ENCODE data around the gene SIRT5.

DNA sequence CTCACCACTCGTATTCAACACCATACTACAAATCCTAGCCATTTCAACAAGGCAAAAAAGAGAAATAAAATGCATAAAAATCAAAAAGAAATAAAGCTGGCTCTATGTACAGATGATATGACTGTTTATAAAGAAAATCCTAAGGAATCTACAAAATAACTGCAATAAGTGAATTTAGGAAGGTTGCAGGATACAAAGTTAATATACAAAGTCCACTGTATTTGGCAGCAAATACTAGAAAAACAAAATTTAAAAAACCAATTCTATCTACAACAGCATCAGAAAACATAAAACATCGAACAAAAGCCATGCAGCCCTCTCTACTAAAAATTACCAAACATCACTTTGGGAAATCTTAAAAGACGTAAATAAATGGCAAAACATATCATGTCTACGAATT lies 89.6 kb downstream of the SIRT5 start:
- TF ChIP-seq, protein P1, sequence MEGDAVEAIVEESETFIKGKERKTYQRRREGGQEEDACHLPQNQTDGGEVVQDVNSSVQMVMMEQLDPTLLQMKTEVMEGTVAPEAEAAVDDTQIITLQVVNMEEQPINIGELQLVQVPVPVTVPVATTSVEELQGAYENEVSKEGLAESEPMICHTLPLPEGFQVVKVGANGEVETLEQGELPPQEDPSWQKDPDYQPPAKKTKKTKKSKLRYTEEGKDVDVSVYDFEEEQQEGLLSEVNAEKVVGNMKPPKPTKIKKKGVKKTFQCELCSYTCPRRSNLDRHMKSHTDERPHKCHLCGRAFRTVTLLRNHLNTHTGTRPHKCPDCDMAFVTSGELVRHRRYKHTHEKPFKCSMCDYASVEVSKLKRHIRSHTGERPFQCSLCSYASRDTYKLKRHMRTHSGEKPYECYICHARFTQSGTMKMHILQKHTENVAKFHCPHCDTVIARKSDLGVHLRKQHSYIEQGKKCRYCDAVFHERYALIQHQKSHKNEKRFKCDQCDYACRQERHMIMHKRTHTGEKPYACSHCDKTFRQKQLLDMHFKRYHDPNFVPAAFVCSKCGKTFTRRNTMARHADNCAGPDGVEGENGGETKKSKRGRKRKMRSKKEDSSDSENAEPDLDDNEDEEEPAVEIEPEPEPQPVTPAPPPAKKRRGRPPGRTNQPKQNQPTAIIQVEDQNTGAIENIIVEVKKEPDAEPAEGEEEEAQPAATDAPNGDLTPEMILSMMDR (IDR thresholded peaks at IDR 0.05) = no peak
- no peak for TF ChIP-seq POLR2A (IDR thresholded peaks at IDR 0.05)

All from vagina (tissue), 2 donors.